Measurements from ENCODE around the gene HNRNPUL1.
"Not testable (repeated sequence)": the region's sequence is repeated elsewhere in the genome, so short reads cannot be mapped to it uniquely, and the experiment has no call there.

Gene HNRNPUL1

DNA sequence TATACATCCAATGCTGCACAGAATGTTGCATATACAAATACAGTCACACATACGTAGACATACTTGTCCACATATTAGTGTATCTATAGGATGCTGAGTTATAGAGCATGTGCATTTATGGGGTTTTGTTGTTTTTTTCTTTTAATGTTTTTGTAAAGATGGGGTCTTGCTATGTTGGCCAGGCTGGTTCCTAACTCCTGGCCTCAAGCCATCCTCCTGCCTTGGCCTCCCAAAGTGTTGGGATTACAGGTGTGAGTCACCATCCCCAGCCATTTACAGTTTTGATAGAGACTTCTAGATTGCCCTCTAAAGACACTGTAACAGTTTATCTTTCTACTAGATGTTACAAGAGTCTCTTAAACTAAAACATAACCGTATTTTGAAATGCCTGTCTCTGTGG is 14.3 kb downstream of the HNRNPUL1 start:
- no peak for DNase-seq

DNA sequence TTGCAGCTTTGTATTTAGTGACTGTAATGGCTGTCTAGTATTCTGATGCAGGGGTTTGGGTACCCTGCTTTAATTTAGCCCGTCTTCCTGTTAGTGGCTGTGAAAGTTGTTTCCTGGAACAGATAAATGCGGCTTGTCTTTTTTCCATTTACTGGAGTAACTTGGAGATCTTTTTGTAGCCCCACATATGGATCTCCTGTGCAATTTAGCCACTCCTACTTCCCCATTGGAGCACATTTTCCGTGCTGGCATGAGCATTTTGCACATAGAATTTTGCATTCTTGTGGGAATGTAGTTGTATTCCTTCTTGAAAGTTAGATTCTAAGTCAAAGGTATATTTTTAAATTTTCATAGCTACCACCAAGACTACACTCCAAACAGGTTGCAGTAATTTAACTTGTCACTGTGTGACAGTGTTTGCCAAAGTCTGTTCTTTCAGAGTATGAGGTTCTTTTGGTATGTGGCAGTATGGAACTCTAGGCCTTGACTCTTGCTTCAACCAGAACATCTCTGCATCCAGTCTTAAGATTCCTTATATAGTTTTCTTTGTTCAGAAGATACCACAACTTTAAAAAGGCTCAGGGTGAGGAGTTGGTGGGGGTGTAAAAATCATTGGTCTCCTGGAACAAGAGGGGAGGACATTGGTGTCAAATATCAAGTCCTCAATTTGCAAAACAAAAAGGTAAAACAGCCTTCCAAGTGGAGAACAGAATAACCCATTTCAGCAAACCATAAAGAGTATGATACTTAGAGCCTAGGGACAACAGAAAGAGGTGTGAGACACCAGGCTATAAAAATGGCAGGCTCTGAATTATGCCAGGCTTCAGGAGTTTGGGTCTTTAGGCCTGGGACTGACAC is 24.7 kb downstream of the HNRNPUL1 start:
- DNase-seq: no peak

DNA sequence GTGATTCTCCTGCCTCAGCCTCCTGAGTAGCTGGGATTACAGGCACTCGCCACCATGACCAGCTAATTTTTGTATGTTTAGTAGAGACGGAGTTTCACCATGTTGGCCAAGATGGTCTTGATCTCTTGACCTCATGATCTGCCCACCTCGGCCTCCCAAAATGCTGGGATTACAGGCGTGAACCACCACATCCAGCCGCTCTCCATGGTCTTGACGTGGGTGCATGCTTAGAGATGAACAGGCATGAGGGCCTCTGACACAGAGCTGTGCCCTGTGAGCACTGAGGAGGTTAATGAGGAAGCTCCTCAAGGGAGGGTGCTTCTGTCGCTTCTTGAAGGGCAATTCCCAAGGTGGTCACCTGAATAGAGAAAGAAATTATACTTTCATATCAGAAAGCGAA is 25.6 kb downstream of the HNRNPUL1 start:
- not testable (repeated sequence) for DNase-seq

DNA sequence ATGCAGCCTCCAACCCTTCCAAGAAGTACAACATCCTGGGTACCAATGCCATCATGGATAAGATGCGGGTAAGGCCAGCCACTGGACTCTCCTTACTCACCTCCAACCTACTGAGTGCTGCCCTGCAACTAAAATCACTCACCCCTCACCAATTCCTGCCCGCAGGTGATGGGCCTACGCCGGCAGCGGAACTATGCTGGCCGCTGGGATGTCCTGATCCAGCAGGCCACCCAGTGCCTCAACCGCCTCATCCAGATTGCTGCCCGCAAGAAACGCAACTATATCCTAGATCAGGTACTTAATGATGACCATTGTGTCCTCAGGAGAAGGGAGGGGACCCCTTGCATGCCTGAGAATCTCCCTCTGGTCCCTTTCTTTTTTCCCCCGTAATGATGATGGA is 30.2 kb downstream of the HNRNPUL1 start:
- DNase-seq: no peak

DNA sequence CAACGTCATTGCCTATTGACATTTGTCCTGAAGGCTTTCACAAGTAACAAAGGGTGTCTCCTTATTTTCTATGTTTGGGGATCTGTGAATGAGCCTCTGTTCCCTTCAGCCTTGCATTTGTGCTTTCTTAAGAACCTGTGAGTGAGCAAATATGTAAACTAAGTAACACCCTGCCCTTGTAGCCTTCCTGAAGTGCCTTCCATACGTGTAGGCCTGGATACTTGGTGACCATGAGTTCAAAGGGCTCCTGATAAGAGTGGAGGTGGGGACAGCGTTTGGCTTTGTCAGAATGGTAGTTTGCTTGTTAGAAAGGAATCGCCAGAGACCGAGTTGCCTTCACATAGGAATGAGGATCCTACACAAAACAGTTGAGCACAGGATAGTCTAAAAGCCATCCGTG is 31.3 kb downstream of the HNRNPUL1 start:
- no peak for DNase-seq

DNA sequence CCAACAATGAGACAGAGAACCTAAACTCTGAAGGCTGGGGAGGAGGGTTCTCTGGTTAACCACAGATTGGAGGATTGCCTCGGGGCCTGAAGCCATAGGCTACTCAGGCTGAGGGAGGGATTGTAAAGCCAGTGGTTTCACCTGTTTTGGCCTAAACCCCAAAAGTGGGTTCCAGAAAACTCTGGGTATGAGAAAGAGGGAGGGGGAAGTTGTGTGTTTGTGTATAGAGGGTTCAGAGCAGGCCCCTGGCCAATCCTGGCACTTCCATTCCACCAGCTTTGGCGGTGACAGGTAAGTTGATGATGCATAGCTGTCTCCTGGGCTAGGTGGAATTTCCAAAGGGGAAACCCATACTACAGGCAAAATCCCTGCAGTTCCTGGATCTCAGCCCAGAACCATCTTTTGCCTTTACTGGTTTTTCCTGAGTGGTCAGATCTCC is 32.3 kb downstream of the HNRNPUL1 start:
- DNase-seq: peak; percentile 55

DNA sequence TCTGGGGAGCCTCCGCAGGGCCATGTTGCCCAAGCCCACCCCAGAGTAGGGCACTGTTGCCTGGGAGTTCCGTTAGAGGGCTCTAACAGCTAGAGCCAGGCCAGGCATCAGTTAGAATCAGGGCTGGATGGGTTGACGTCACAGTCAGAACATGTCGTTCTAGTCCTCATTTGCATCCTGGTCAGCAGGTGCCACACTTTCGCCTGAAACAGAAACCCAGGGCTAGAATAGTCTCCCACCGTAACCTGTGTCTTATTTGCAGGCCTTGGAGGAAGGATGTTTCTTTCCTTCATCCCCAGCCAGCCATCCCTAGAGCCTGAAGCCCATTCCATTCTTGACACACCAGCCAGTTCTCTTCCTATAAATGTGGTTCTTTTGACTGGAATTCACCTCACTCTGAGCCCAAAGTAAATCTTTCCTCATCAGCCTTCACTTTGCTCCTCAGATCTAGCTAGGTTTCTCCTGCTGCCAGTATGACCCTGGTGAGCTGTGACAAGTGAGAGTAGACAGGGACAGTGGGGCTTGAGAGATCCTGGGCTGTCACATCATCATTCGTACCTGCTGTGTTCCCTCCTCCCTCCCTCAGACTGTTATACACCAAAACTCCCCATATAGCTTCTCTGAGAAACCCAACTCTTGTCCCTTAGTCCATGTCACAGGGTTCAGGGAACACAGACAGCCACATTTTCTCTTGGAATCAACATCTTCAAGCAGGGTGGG is 33.6 kb downstream of the HNRNPUL1 start:
- no peak for DNase-seq

DNA sequence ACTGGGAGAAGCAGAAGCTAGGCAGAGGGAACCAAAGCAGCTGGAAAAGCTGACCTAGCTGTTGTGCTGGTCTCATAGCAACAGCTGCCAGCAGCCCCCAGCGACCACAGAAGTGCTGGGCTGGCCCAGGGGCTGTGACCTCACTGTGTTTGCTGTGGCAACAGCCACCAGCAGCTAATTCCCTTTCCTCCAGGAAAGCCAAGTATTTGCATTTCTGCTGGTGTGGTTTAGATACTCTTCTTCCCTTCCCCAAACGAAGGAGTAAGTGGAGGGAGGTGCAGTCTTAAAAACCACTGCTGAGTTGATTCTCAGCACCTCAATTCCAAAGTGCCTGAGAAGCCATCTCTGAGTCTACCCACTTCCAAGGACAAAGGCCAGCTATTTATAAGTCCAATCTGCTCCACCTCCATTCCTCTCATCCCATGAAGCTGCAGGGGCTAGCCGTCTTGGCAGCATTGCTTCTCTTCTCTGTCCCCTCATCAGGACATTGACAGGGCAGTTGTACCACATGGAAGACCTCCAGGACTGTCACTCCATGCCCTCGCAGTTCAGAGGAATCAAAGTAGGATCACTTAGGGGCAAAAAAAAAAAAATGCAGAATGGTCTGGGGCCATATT is 34.3 kb downstream of the HNRNPUL1 start:
- peak; percentile 95 for DNase-seq

DNA sequence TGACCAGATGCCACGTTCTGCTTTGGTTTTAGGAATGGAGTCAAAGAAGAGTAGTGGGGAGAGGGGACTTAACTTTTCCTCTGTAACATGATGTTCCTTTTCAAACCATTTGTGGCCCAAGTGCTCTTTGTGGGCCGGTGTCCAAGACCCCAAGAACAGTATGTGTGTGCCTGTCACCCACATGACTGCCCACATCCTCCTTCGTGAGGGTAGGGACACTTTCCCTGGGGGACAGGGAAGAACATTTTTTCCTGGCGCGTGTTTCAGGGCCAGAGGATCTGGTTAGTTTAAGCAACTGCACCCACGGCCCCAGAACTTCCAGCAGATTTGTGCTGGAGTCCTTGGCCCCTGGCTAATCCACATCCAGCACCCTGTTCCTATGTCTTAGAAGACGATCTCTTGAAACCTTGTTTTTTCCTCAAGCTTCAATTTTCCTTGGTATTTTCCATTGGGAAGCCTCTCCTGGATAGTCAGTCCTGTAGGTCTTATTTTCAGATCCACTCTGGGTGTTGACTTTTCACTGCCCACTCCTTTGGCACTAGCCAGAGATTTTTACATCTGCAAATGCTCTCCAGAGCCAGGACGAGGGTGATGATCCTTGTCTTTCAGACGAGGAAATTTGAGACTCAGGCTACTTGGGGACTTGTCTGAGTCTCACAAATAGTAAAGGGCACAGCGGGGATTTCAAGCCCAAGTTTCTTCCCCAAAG is 35.0 kb downstream of the HNRNPUL1 start:
- no peak for DNase-seq

DNA sequence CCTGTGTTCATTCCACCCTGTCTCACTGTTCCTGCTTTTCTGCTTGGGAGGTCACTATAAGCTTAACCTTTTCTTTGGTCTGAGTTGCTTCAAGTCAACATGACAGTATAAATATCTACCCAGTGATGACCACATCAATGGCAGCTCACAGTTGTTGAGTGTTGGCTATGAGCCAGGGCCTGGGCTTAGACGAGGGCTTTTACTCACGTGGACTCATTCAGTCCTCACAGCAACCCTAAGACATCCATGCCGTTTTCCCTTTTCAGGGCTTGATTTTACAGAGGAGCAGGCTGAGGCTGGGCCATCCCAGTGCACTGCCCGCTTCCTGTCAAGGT is 35.5 kb downstream of the HNRNPUL1 start:
- DNase-seq: no peak

DNA sequence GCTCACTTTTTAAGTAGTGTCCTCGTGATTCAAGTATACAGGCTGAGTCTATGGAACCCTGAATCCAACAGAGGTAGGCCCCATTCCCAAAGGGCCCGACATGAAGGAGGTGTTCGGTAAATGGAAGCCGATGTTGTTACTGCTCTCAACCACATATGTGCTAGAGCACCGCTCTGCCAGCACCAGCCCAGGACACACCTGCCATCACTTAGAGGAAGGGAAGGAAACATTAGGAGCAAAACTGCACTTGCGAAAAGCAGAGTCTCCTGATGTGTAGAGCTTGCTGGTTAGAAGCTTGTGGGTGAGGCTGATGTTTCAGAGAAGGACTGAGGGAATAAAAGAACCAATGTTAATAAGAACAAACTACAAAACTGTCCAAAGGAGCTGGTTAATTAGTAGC is 36.4 kb downstream of the HNRNPUL1 start:
- DNase-seq: no peak

DNA sequence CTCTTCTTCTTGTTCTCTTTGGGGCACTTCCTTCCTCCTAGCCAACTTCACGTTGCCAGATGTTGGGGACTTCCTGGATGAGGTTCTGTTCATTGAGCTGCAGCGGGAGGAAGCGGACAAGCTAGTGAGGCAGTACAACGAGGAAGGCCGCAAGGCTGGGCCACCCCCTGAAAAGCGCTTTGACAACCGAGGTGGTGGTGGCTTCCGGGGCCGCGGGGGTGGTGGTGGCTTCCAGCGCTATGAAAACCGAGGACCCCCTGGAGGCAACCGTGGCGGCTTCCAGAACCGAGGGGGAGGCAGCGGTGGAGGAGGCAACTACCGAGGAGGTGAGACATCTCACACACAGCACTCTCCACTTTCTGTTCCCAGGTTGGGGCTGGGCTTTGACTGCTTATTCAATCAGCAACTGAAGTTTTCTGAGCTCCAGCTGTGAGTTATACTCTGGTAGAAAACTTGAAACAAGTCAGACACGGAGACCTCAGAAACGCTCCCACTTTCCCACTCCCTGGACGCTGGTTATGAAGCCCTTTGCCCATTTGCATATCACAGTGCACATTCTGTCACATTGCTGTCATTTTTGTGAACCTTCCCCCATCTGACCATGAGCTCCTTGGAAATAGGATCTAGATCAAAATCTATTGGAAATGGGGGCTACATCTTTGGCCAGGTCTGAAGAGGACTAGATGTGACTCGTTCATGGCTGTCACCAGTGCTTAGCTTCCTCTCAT is 38.6 kb downstream of the HNRNPUL1 start:
- peak; percentile 67 for DNase-seq

DNA sequence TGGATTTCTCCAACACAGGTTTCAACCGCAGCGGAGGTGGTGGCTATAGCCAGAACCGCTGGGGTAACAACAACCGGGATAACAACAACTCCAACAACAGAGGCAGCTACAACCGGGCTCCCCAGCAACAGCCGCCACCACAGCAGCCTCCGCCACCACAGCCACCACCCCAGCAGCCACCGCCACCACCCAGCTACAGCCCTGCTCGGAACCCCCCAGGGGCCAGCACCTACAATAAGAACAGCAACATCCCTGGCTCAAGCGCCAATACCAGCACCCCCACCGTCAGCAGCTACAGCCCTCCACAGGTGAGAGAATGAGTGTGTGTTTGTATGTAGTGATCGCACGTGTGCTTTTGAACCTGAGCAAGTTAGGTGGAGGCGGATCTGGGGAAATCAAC is 39.8 kb downstream of the HNRNPUL1 start:
- no peak for DNase-seq

DNA sequence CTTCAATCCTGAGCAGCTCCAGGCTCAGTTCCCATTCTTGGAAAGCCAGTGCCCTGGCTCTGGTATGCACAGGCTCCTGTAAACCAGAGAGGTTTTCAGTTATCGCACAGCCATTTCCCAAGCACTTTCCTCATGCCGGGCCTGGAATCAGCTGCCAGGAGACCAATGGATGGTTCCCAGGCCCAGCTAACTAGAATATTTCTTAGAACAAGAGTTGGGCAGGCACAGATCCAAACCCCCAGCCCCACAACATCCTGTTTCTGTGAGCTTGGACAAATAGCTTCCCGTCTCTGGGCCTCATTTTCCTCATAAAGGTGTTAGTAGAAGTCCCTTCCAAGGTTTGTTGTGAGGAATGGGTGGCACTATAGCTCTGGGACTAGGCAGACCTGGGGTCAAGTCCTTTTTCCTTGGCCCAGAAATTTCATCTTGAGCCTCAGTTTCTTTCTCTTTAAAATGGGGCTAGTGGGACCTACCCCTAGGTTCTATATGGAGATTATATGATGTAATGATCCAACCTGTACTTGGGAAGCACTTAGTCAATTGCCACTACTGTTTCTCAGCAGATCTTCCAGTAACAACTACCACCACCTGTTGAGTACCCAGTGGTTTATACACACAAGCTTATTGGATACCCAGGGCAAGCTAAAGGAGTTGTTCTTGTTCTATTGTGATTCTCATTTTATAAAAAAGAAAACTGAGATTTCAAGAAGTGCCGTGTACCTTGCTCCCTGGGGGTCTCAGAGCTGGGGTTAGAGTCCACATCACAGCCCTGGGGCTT is 40.7 kb downstream of the HNRNPUL1 start:
- DNase-seq: no peak

DNA sequence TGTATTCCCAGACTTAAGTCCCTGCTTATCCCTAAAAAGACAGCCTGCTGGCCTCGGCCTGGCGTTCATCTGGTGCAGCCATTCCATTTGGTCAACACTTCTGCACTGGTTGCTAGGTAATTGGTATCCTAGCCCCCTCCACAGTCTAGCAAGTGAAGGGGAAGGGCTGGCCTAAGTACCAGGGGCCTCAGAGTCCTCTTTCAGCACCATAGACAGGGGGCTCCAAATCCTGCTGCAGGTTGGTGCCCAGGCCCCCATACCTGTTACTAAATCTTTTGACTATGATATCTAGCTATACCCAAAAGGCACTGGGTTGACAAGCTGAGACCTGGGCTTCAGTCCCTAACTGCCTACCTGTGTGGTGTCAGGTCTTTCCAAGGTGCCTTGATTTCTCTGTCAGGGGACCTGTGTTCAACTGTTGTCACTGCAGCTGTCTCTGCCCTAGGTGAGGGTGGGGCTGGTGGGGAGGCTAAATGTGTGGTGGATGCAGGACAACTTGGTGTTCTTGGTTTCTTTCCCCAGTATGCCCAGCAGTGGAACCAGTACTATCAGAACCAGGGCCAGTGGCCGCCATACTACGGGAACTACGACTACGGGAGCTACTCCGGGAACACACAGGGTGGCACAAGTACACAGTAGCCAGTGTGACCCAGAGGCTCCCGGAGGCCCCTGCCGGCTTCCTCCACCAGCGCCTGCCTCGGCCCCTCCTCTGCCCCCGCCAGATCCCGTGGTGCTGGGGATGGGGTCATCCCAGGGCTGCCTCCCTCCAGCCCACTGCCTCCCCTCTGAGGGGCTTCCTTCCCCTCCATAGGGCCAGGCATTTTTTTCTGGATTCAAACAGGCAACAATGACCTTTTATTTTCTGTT is 42.0 kb downstream of the HNRNPUL1 start:
- no peak for DNase-seq

DNA sequence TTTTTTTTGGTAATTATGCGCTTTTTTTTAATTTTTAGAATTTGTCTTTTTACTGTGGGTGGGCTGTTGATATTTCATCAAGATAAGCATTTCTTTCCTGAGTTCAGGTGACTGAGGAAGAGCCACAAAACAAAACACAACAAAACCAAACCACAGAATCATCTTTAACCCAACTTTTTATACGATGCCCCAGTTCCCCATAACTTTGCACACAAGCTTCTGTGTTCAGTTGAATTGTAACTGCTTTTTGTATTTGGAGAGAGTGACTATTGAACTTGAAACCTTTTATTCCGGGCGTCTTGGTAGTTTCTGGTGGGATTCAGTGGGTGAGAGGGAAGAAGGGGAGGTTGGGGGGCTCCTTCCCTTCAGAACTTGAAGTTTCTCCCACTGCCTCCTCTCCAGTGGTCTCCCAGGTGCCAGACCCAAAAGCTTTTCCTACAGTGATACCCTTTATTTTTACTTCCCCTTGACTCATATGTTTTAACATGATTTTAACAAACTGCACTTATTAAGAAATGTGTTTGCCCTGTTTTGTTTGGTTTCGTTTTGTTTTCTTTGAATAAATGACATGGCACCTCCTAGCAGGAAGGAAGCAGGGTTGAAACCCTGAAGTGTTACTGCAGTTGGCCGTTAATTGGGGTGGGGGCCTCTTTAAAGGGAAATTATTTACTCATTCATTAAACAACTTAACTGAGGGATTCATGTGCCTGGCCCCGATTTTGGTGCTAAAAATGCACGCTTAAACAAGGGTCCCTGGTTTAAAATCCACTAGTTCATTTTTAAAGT is 43.1 kb downstream of the HNRNPUL1 start:
- DNase-seq: no peak

DNA sequence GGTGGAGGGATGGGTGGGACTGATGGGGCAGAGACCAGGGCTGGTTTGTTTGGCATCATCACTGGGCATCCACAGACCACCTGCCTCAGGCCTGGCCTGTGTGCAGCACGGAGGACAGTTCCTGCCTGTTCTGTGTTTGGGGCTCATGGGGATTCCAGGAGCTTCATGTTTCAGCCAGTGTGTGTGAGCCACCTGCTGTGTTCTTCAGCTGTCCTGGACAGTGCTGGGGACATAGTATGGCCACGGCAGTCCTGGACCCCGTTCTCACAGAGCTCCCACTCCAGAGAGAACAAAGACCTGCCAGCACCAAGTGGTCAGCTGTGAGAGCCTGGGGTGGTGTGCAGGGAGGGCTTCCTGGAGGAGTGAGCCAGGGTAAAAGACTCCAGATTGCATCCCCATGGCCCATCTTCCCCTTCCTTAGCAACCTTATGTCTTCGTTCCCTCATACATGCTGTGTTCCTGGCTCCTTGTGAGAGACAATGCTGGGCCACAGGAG is 43.8 kb downstream of the HNRNPUL1 start:
- no peak for DNase-seq

DNA sequence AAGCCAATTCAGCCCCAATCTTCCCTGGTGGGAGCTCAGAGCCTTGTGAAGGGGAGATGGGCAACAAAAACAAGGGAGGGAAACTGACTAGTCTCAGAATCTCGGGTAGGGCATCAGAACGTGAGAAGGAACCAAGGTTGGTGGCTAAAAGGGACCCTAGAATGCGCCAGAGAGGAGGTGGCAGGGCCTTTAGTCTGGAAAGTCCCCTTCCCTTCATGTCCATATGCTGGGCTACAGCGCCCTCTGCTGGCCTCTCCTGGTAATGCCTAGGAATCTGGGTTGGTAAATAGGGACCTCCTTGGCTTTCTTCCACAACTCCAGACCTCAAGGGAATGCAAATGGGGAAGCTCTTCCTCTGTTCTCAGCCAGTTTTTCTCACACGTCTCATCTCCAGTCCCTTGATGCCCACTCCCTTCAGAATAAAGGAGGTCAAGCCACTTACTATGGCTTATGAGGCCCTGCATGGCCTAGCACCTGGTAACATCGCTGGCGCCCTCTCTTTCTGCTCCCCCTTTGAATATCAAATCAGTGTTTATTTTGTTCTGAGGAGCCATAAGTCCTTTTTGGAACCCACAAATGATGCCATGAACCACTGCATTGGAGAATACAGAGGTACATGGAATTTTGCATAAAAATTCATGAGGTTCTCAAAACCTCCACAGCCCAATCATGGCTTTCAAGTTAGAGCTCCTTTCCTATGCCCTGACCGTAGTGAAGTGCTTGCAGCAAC is 44.4 kb downstream of the HNRNPUL1 start:
- peak; percentile 83 for DNase-seq
